ENCODE results near the gene HOPX. TPM values are rescaled to one million over a fixed set of nuclear protein-coding genes. Genes with fewer than 3 reads are reported as not detected.

HOPX gene
- total RNA-seq, 1 donor from 2014 or later = 0.55 TPM

DNA sequence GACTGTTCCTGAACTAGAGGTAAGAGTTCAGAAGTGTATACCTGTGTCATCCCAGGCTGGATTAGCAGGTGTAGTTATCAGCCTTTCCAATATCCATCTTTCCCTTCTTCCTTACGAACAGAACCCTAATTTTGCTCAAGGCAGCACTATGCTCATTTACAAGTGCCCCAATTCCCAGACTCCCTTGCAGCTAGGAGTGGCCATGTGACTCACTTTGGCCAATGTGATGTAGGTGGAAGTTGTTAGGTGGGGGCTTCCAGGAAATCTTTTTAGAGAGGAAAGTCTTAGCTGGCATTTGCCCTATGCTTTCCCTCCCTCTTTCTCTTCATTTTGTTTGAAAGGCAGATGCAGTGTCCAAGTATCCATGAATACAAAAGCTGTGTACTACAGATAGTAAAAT is 34.8 kb downstream of the HOPX start:
- TF ChIP-seq, protein P1, sequence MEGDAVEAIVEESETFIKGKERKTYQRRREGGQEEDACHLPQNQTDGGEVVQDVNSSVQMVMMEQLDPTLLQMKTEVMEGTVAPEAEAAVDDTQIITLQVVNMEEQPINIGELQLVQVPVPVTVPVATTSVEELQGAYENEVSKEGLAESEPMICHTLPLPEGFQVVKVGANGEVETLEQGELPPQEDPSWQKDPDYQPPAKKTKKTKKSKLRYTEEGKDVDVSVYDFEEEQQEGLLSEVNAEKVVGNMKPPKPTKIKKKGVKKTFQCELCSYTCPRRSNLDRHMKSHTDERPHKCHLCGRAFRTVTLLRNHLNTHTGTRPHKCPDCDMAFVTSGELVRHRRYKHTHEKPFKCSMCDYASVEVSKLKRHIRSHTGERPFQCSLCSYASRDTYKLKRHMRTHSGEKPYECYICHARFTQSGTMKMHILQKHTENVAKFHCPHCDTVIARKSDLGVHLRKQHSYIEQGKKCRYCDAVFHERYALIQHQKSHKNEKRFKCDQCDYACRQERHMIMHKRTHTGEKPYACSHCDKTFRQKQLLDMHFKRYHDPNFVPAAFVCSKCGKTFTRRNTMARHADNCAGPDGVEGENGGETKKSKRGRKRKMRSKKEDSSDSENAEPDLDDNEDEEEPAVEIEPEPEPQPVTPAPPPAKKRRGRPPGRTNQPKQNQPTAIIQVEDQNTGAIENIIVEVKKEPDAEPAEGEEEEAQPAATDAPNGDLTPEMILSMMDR (IDR thresholded peaks at IDR 0.05; ENCODE audit: unreplicated experiment) = no peak
- no peak overlapping the region for H3K27ac Mint-ChIP-seq
- peaks cover 7% of the 10 kb centered on the region for H3K9me3 Mint-ChIP-seq (ENCODE audit: low read depth)
- H3K4me3 Mint-ChIP-seq (ENCODE audit: low read depth) = no peak overlapping the region
- H3K36me3 Mint-ChIP-seq (ENCODE audit: insufficient read depth) = no peaks in the 10 kb centered on the region
- H3K27me3 Mint-ChIP-seq = peaks cover 14% of the 10 kb centered on the region
- H3K4me1 Mint-ChIP-seq (ENCODE audit: low read depth) = peaks cover 2% of the 10 kb centered on the region
- no peak for DNase-seq (ENCODE audit: low spot score, unreplicated experiment)

DNA sequence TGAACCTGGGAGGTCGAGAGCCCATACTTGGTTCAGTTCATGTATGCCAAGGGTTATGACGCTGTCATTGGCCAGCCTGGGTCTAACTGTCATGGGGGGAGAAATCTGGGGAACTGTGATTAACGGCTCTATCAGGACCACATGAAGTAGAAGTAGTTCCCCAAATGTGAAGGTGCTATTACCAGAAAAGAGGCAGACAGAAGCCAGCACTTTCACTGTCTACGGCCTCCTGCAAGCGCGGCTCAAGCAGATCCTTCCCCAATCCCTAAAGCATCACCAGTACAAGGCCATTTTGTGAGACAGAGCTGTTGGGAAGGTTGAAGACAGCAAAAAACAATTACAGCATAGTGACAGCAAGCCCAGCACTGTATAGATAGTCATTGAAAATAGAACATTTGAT is 37.5 kb downstream of the HOPX start:
- no peak for DNase-seq (ENCODE audit: low spot score, unreplicated experiment)
- Mint-ChIP-seq H3K27me3 (peaks cover 3% of the 10 kb centered on the region), H3K4me3 (ENCODE audit: low read depth) (no peak overlapping the region), H3K27ac (no peak overlapping the region), H3K4me1 (ENCODE audit: low read depth) (peaks cover 2% of the 10 kb centered on the region), H3K9me3 (ENCODE audit: low read depth) (peaks cover 7% of the 10 kb centered on the region), H3K36me3 (ENCODE audit: insufficient read depth) (no peaks in the 10 kb centered on the region)
- TF ChIP-seq, protein P1 (IDR thresholded peaks at IDR 0.05; ENCODE audit: unreplicated experiment) = no peak

DNA sequence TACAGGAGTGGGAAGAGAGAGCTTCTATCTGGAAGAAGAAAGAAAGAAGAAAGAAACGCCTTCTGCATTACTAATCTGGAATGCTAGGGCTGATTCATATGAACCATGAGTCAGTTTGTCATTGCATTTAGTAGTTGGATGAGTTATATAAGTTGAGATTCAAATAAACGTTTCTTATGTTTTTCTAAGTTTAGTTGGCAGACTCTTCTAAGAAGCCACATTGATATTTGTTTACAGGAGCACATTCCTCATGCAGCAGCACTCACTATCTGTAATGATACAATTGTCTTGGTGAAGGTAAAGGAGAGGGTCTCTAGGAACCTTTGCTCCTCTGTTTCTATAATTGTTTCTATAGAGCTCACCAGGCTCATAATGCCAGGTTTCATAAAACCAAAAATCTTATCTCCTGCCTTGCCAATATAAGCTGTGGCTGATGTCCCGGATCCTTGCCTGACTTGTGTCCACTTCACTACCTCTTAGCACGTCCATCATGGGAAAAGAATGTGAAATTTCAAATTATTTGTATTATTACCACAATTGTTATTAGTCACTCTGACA is 39.5 kb downstream of the HOPX start:
- peaks cover 7% of the 10 kb centered on the region for H3K9me3 Mint-ChIP-seq (ENCODE audit: low read depth)

DNA sequence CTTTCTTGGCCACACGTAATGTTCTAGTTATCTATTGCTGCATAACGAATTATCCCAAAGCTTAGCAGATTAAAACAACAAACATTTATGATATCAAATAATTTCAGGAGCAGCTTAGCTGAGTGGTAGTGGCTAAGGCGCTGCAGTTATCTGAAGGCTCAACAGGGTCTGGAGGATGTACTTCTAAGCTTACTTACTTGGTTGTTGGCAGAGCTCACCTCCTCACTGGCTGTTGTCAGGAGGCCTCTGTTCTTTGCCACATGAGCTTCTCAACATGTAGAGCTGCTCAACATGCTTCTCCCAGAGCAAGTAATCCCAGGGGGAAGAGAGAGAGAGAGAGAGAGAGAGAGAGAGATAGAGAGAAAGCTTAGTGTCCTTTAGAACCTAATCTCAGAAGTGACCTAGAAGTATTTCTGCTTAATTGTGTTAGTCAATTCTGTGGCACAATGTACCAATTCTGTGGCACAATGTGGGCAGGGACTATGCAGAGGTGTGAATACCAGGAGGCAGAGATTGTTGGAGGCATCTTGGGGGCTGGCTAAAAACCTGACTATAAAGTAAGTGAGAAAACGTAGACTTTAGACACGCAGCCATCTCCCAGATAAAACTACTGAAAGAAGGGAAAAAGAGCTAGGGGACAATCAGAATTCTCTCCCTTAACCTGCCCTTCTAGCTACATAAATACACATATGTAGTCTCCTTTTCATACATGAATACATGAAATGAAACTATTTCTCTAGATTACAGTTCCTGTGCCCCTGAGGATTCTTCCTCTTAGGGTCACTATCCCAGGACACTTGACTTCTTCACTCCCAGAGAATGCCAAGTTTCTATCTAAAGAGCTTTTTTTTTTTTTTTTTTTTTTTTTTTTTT is 40.2 kb downstream of the HOPX start:
- TF ChIP-seq, protein P1 (IDR thresholded peaks at IDR 0.05; ENCODE audit: unreplicated experiment) = no peak
- peaks cover 2% of the 10 kb centered on the region for H3K4me1 Mint-ChIP-seq (ENCODE audit: low read depth)
- peaks cover 3% of the 10 kb centered on the region for H3K27me3 Mint-ChIP-seq
- no peak overlapping the region for H3K27ac Mint-ChIP-seq
- H3K4me3 Mint-ChIP-seq (ENCODE audit: low read depth) = no peak overlapping the region
- H3K36me3 Mint-ChIP-seq (ENCODE audit: insufficient read depth) = peaks cover 1% of the 10 kb centered on the region
- H3K9me3 Mint-ChIP-seq (ENCODE audit: low read depth) = peaks cover 3% of the 10 kb centered on the region
- DNase-seq (ENCODE audit: low spot score, unreplicated experiment) = no peak

More for the DNA sequence above, 39.5 kb downstream of the HOPX start:
- Mint-ChIP-seq H3K4me1 (ENCODE audit: low read depth) (peaks cover 2% of the 10 kb centered on the region), H3K27ac (no peak overlapping the region), H3K36me3 (ENCODE audit: insufficient read depth) (no peaks in the 10 kb centered on the region), H3K27me3 (peaks cover 3% of the 10 kb centered on the region), H3K4me3 (ENCODE audit: low read depth) (no peak overlapping the region)
- DNase-seq (ENCODE audit: low spot score, unreplicated experiment) = no peak
- TF ChIP-seq, protein P1 (IDR thresholded peaks at IDR 0.05; ENCODE audit: unreplicated experiment) = no peak

DNA sequence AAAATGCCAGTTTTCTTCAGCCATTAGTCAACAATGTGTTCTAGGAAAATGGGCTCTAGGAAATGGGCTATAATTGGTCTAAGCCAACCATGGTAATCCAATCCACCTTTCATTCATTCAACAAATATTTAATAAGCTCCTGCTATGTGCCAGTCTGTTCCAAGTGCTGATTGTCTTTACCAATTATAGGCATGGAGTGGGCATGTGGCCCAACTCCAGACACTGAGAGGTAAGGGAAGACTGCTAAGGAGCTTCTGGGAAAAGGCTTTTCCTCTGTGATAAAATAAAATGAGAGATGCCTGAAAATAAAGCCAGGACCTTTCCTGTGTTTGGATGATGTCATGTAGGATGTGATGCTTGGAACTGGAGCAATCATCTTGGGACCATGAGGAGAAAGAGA is 43.3 kb downstream of the HOPX start:
- H3K27me3 Mint-ChIP-seq = peaks cover 3% of the 10 kb centered on the region
- H3K9me3 Mint-ChIP-seq (ENCODE audit: low read depth) = peaks cover 9% of the 10 kb centered on the region
- TF ChIP-seq, protein P1 (IDR thresholded peaks at IDR 0.05; ENCODE audit: unreplicated experiment) = no peak
- peaks cover 1% of the 10 kb centered on the region for H3K36me3 Mint-ChIP-seq (ENCODE audit: insufficient read depth)
- H3K27ac Mint-ChIP-seq = no peak overlapping the region
- H3K4me3 Mint-ChIP-seq (ENCODE audit: low read depth) = no peak overlapping the region
- peaks cover 2% of the 10 kb centered on the region for H3K4me1 Mint-ChIP-seq (ENCODE audit: low read depth)
- DNase-seq (ENCODE audit: low spot score, unreplicated experiment) = no peak

All from progenitor cell of endocrine pancreas (in vitro differentiated cells).